GM21367 (cell line): ENCODE data around the gene COLQ.

Source experiments
- ATAC-seq: cut with Tn5 transposase; IDR thresholded peaks from one replicate; pipeline ENCODE4 v1.9.1; 2021; ENCODE audit not compliant: unreplicated experiment

Gene COLQ

DNA sequence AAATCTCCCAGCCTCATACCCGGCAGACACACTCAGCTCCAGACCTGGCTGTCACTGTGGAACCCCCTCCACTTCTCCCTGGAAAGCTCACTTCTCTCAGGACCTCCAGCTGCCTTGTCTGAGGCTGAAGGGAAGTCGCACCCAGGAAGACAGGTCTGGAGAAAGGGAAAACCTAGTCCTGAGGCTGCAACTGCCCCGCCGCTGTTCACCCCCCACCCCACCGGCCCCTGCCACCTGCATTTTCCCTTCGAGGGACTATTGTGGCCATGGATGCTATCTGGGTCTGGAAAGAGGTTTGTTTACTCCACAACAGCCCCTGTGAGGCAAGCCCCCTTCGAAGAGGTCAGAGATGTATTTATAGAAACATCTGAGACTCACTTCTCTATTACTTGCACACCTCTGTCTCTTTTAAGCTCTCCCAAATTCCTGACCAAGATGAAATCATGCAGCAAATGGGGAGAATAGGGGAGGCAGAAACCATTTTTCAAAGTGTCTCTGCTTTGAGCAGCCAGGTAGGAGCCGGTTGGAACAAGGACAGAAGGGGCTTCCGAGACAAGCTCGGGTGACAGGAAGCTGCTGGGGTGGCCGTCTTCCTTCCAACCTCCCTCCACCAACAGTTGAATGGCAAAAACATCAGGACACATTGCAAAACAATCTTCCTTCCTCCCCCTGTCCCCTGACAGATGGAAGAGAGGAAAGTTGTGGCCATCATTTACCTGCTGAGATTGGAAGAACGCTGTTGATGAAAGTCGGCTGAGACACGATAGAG, 518 bp downstream of the COLQ start:
- ATAC-seq = no peak

DNA sequence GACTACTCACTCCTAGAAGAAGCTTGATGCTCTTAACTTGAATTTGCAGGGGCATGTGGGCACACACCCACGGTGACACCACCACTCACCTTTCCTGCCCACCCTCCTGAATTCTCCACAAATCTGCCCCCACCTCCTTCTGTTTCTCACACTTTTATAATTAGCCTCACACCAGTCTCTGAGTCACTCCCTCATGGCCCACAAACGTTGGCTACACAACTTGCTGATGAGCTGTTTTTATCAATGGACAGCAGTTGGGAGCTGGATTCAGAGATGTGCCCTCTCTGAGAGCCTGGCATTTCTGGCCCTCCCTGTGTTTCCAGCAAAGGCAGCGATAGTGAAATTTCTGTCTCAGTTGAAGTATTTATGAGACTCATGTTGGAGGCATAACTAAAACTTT, 1.3 kb downstream of the COLQ start:
- no peak for ATAC-seq

DNA sequence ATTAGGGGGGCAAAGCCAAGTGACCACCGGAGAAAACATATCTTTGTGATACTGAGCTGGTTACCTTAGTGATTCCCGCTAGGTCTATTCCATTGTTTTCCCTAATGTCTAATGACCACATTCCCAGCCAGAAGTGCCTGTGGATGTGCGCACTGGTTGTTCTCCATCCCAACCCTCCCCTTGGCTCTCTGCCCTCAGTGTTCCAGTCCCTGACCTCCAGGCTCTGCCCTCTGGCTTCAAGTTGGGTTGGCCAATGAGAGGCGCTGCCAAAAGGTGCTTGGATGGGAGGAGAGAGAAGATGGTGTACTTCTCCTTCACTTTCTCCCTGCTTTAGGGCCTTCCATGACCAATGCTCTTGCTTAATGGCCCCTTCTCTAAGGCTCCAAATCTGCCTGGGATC, 2.4 kb downstream of the COLQ start:
- ATAC-seq = no peak

GRCh38 chr3:15514663-15515340, 6.7 kb downstream of the COLQ start:
- no peak for ATAC-seq

GRCh38 chr3:15513810-15514662, 7.5 kb downstream of the COLQ start:
- no peak for ATAC-seq

DNA sequence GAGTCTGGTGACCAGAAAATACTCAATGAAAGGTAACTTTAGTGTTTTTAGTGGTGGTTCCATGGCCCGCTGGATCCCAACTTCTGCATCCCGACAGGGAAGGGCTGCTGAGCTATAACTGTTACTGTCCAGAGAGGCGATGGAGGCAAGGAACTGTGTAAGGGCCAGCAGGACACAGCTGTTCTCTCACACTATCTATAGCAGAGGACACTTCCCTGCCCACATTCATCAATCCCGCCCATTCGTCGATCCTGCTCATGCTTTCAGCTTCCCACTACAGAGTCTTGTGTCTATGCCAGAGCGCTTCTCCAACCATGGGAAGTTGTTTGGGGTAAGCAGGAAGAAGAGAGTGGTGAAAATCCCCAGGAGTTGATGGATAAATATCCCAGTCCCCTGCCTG, 8.4 kb downstream of the COLQ start:
- ATAC-seq = no peak

DNA sequence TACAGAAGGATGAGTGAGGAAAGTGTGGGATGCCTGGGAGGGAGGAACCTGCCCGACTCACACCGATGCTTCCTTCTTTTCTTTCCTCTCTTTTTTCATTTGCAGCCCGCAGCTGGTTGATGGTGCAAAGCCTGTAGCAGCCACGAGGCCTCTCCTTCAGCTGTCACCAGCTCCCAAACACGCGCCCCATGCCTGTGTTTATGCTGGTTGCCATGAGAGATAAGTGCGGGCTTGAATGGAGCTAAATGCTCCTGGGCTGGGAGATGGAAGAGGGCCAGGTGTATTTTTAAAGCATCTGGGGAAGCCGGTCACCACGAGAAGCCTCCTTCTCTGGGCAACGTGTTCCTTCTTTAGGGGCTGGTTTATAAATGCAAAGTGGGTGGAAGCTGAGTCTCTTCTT, 9.3 kb downstream of the COLQ start:
- ATAC-seq = no peak

- ATAC-seq = no peak
Observed at GRCh38 chr3:15511156-15511555, 10.3 kb downstream of the COLQ start.

DNA sequence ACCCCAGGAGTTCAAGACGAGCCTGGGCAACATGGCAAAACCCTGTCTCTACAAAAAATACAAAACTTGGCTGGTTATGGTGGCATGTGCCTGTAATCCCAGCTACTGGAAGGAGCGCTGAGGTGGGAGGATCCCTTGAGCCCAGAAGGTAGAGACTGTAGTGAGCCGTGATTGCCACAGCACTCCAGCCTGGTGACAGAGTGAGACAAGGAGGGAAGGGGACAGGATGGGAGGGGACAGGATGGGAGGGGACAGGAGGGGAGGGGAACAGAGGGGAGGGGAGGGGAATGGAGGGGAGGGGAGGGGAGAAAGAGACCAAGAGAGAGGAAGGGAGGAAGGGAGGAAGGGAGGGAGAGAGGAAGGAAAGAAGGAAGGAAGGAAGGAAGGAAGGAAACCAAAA, 11.0 kb downstream of the COLQ start:
- no peak for ATAC-seq

GRCh38 chr3:15506571-15506970, 14.9 kb downstream of the COLQ start:
- ATAC-seq = no peak

- ATAC-seq = no peak
Observed at GRCh38 chr3:15505479-15506165, 15.9 kb downstream of the COLQ start.

- ATAC-seq = no peak
Observed at GRCh38 chr3:15502616-15503015, 18.9 kb downstream of the COLQ start.

DNA sequence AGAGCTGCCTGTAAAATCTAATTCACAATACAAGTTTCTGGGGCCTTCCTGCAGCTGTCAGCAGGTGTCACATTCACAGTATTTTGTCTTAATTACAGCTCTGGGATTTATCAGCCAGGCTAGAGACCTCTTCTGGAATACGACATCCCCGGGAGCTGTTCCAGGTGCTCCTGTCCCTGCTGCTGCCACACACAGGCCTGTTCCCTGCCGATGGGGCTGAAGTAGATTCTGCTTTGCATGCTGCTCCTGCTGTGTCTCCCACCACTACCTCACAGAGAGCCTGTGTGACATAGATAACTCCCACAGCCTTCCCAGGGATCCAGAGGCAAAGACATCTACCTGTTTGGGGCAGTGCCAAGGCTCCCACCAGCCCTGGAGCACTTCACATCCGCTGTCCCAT, 20.4 kb downstream of the COLQ start:
- no peak for ATAC-seq

- ATAC-seq = no peak
Observed at GRCh38 chr3:15500107-15500724, 21.3 kb downstream of the COLQ start.

GRCh38 chr3:15499536-15499935, 22.0 kb downstream of the COLQ start:
- no peak for ATAC-seq

- no peak for ATAC-seq
Observed at GRCh38 chr3:15498431-15499214, 22.9 kb downstream of the COLQ start.

DNA sequence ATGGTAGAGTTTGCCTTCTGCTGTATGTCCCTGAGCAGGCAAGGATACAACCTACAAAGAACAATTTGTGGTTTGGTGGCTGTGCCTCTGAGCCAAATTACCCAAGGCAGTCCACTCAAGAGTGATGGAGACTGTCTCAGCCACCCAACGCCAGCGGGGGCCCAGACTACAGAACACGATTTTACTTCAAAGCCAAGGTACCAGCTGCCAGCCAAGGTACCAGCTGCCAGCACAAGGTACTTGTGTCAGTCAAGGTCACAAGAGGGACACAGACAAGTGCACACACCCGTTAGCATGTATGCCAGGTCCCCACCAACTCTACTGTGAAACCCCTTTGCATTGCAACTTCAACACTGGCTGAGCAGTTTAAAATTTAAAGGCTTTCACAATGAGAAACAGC, 23.5 kb downstream of the COLQ start:
- no peak for ATAC-seq

GRCh38 chr3:15496341-15496664, 25.2 kb downstream of the COLQ start:
- ATAC-seq = no peak

DNA sequence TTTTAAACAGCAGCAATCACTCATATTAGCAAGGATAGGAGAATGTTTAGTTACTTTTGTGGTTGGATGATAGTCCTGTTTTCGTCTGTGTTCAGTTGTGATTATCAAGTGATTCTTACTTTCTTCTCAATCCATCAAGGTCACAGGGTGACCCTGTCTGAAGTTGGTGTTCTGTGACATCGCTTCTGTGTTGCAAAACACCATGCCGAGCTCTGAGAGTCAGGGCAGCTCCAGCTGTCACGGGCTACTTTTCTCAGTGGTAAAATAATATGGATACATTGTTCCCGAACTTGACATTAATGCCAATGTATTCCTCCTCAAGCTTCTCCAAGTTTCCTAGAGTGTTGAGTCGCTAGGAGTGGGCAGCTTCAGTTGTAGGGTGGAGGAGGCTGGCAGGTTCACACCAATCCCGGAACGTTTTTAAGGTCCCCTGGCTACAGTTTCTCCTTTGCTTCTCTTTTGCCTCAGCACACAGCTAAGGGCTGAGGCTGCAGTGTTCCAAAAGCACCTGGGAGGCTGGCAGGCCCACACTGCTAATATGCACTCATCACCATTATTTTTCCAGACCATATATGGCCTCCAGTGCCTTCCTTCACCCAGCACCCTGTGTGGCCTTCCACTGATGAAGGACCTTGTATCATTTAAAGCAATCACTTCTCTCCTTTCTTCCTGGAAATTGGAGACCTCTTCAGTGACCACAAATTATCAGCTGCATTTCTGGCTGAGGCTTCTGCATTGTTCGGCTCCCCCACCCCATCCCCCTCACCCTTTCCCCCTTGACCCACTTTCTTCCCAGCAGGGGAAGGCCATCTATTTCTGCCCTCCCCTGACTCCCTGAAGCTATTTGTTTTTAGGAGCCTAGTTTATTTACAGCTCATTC, 25.8 kb downstream of the COLQ start:
- ATAC-seq = no peak
